Inflammatory macrophage treated with lipopolysaccharide for 1 hour (primary cell): Measurements from ENCODE around the gene TCEAL5.
"Not testable (repeated sequence)": the region's sequence is repeated elsewhere in the genome, so short reads cannot be mapped to it uniquely, and the experiment has no call there.

Source experiments
- DNase-seq, 2 donors: peaks; one replicate each; pipeline ENCODE4 v3.0.0-alpha.2; 2020 to 2022

The TCEAL5 gene

GRCh38 chrX:103276581-103277002 is at the start of gene TCEAL5:
TCEAL5 (minus strand) TSS chrX:103276750; CDS start chrX:103274563, 2,187 bp downstream.
- DNase-seq: no peak

GRCh38 chrX:103311399-103311780 is 34.8 kb upstream of the TCEAL5 start:
- DNase-seq: no peak

GRCh38 chrX:103310555-103311398 is 34.2 kb upstream of the TCEAL5 start, which contains the start of gene BEX2:
BEX2 (minus strand) TSS chrX:103310990; CDS start chrX:103309976, 1,014 bp downstream.
- peak; percentile 23 to 25 for DNase-seq

GRCh38 chrX:103309860-103310554 is 33.5 kb upstream of the TCEAL5 start:
- no peak for DNase-seq

GRCh38 chrX:103305666-103306065 is 29.1 kb upstream of the TCEAL5 start:
- DNase-seq: not testable (repeated sequence)

- DNase-seq: no peak
Observed at GRCh38 chrX:103304705-103305104, 28.2 kb upstream of the TCEAL5 start.

- no peak for DNase-seq
Observed at GRCh38 chrX:103293118-103293517, 16.6 kb upstream of the TCEAL5 start.

GRCh38 chrX:103279624-103280023 is 3.1 kb upstream of the TCEAL5 start:
- DNase-seq: no peak

- no peak for DNase-seq
Observed at GRCh38 chrX:103275947-103276567, 493 bp downstream of the TCEAL5 start.

GRCh38 chrX:103274284-103274683 is 2.3 kb downstream of the TCEAL5 start:
- DNase-seq: no peak

- DNase-seq: no peak
Observed at GRCh38 chrX:103258275-103258674, 18.3 kb downstream of the TCEAL5 start.

- no peak for DNase-seq
Observed at GRCh38 chrX:103256651-103257050, 19.9 kb downstream of the TCEAL5 start.

- peak; percentile 56 to 57 for DNase-seq
Observed at GRCh38 chrX:103254921-103255493, 21.5 kb downstream of the TCEAL5 start, which contains the start of gene TCEAL8. TCEAL8 (minus strand) TSS chrX:103255155; CDS start chrX:103253979, 1,176 bp downstream.

GRCh38 chrX:103254171-103254824 is 22.3 kb downstream of the TCEAL5 start:
- DNase-seq: peak in 1 of 2 donors; percentile 8

- peak in 1 of 2 donors; percentile 5 for DNase-seq
Observed at GRCh38 chrX:103253608-103254007, 22.9 kb downstream of the TCEAL5 start.

- no peak for DNase-seq
Observed at GRCh38 chrX:103250977-103251376, 25.6 kb downstream of the TCEAL5 start.

- DNase-seq: no peak
Observed at GRCh38 chrX:103249805-103250204, 26.7 kb downstream of the TCEAL5 start.

- peak; percentile 18 to 48 for DNase-seq
Observed at GRCh38 chrX:103248553-103248952, 28.0 kb downstream of the TCEAL5 start.

GRCh38 chrX:103240155-103240554 is 36.4 kb downstream of the TCEAL5 start:
- no peak for DNase-seq

GRCh38 chrX:103236296-103236695 is 40.3 kb downstream of the TCEAL5 start:
- DNase-seq: no peak

- not testable (repeated sequence) for DNase-seq
Observed at GRCh38 chrX:103235608-103236007, 40.9 kb downstream of the TCEAL5 start.

GRCh38 chrX:103234869-103235268 is 41.7 kb downstream of the TCEAL5 start:
- no peak for DNase-seq
